SU-DHL-6 (cell line): ENCODE data around the gene AADAT.

Experiments used
- CTCF ChIP-seq: fragments of 200-600 bp; sonication (generic); IDR thresholded peaks from one replicate; pipeline ENCODE4 v1.5.1; 2017; ENCODE audit warnings: antibody characterized with exemption, mild to moderate bottlenecking, low read length, moderate library complexity; ENCODE audit not compliant: insufficient read depth, poor library complexity, severe bottlenecking
- EZH2phosphoT487 ChIP-seq: fragments of 200-600 bp; sonication (generic), shearing (Covaris generic); conservative IDR thresholded peaks from 2 replicates; pipeline ENCODE4 v1.6.1; 2018; ENCODE audit warnings: mild to moderate bottlenecking, antibody characterized with exemption, low read length, moderate library complexity, mixed read lengths

DNA sequence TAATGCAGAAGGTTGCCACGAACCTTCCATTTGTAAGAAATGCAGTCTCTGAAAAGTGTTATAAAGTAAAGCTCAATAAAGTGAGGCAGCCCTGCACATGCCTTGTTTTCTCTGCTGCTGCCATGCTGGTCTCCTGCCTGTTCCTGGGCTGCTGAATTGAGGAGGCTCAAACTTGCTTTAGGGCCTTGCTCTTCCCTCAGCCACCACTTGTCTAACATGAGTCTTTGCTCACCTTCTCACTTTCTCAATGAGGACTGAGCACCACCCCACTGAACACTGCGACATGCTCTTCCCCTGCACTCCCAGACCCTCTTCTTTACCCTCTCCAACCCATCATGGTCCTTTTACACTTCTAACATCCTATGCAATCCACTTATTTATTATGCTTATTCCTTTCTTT lies 38.4 kb downstream of the AADAT start:
- TF ChIP-seq CTCF (no peak), EZH2phosphoT487 (no peak)
